Endothelial cell of umbilical vein (primary cell): ENCODE measurements around the gene TNPO2. TPM values are rescaled to one million over a fixed set of nuclear protein-coding genes. Genes with fewer than 3 reads are reported as not detected.

Source experiments
- BruUV-seq: library from RNA; stranded (reverse); fragments of 400-500 nt; replicated peaks from 2 replicates; lab custom pipeline; 2021; lab: Mats Ljungman, UMichigan
- CTCF ChIA-PET: fragments of 300-600, 350-600 bp; sonication (Branson Sonifier 250); formaldehyde crosslinking; loops from one replicate; lab custom pipeline; 2021; ENCODE audit warnings: antibody characterized with exemption, inconsistent platforms; lab: Charles Lee
- POLR2A ChIA-PET: fragments of 300-600, 350-600 bp; sonication (Branson Sonifier 250); formaldehyde crosslinking; loops from one replicate; lab custom pipeline; 2021; ENCODE audit warnings: antibody characterized with exemption, inconsistent platforms; lab: Charles Lee
- DNase-seq: peaks from one replicate; pipeline ENCODE4 v3.0.0-alpha.2; 2011; ENCODE audit warnings: low read depth, low spot score
- FAIRE-seq: peaks from 2 replicates; lab custom pipeline; 2011; peaks lifted over from hg19 to GRCh38; lab: Jason Lieb, UNC
- H2AFZ ChIP-seq: 2 replicates; pipeline ENCODE4 v1.6.0; 2012; ENCODE audit warnings: low read depth, low read length, control low read depth, inconsistent platforms
- H3K27ac ChIP-seq: 2 replicates; pipeline ENCODE4 v1.5.1; 2011; ENCODE audit warnings: low read depth, mild to moderate bottlenecking, control low read depth, low read length, moderate library complexity; ENCODE audit not compliant: insufficient read depth
- H3K27me3 ChIP-seq, 2 experiments: 2 replicates each; pipeline versions ENCODE4 v1.6.0 to v1.6.1; 2011; ENCODE audit warnings: low read length in 2 of 2, mixed read lengths in 1 of 2; ENCODE audit not compliant: control insufficient read depth in 2 of 2, insufficient read depth in 2 of 2
- H3K36me3 ChIP-seq, 2 experiments: 2 replicates in 1 of 2; 3 replicates in 1 of 2; pipeline ENCODE4 v1.5.1; 2011; ENCODE audit warnings: low read length in 2 of 2, mild to moderate bottlenecking in 1 of 2, moderate library complexity in 1 of 2; ENCODE audit not compliant: control insufficient read depth in 2 of 2, insufficient read depth in 2 of 2; ENCODE audit errors: extremely low read depth in 1 of 2
- H3K4me1 ChIP-seq: 3 replicates; pipeline ENCODE4 v1.5.1; 2011; ENCODE audit warnings: mild to moderate bottlenecking, low read length; ENCODE audit not compliant: control insufficient read depth, insufficient read depth; ENCODE audit errors: extremely low read depth
- H3K4me2 ChIP-seq: 2 replicates; pipeline ENCODE4 v1.6.1; 2011; ENCODE audit warnings: low read length, control low read depth, mixed read lengths; ENCODE audit not compliant: insufficient read depth
- H3K4me3 ChIP-seq, 3 experiments: fragments of 200-600 bp in 1 of 3; sonication (generic), shearing (Covaris generic) in 1 of 3; replicated peaks in 1 of 3; 2 replicates each; pipeline ENCODE4 v1.5.1; 2011 to 2016; ENCODE audit warnings: control low read depth in 3 of 3, low read length in 3 of 3, mild to moderate bottlenecking in 2 of 3, inconsistent platforms in 1 of 3, low read depth in 1 of 3, moderate library complexity in 1 of 3; ENCODE audit not compliant: insufficient read depth in 1 of 3
- H3K79me2 ChIP-seq: 2 replicates; pipeline ENCODE4 v1.6.0; 2012; ENCODE audit warnings: low read length, inconsistent platforms; ENCODE audit not compliant: control insufficient read depth, insufficient read depth
- H3K9ac ChIP-seq: replicated peaks from 2 replicates; pipeline ENCODE3; 2011; ENCODE audit warnings: low read length, control low read depth; ENCODE audit not compliant: insufficient read depth; ENCODE audit errors: extremely low read depth
- H3K9me1 ChIP-seq: replicated peaks from 3 replicates; pipeline ENCODE4 v1.6.0; 2011; ENCODE audit warnings: mild to moderate bottlenecking, low read length; ENCODE audit not compliant: control insufficient read depth, insufficient read depth; ENCODE audit errors: extremely low read depth
- H3K9me3 ChIP-seq: replicated peaks from 2 replicates; pipeline ENCODE4 v1.5.1; 2012; ENCODE audit warnings: low read length, inconsistent platforms; ENCODE audit not compliant: control insufficient read depth, insufficient read depth
- H4K20me1 ChIP-seq: replicated peaks from 2 replicates; pipeline ENCODE3; 2011; ENCODE audit warnings: mild to moderate bottlenecking, low read length; ENCODE audit not compliant: control insufficient read depth, insufficient read depth; ENCODE audit errors: extremely low read depth
- CTCF ChIP-seq, 2 donors: IDR thresholded peaks; 1 replicate in 1 of 2; 2 replicates in 1 of 2; pipeline ENCODE4 v1.5.1; 2011; ENCODE audit warnings: low read length in 2 of 2, mild to moderate bottlenecking in 2 of 2, moderate library complexity in 2 of 2, control low read depth in 1 of 2, inconsistent platforms in 1 of 2, low read depth in 1 of 2; ENCODE audit not compliant: insufficient read depth in 1 of 2; ENCODE audit errors: extremely low read depth in 1 of 2
- EZH2 ChIP-seq: IDR thresholded peaks from 2 replicates; pipeline ENCODE4 v1.6.1; 2012; ENCODE audit warnings: borderline replicate concordance, low read depth, mild to moderate bottlenecking, moderate library complexity, low read length, inconsistent platforms; ENCODE audit not compliant: severe bottlenecking
- FOS ChIP-seq: IDR thresholded peaks from 2 replicates; pipeline ENCODE4 v1.6.1; 2011; ENCODE audit warnings: mild to moderate bottlenecking, low read length, moderate library complexity, borderline replicate concordance; ENCODE audit not compliant: insufficient read depth
- GATA2 ChIP-seq: IDR thresholded peaks from 2 replicates; pipeline ENCODE4 v1.7.0; 2011; ENCODE audit warnings: low read depth, mild to moderate bottlenecking, moderate library complexity, mixed read lengths, low read length; ENCODE audit not compliant: insufficient read length, insufficient read depth
- JUN ChIP-seq: IDR thresholded peaks from 2 replicates; pipeline ENCODE4 v1.6.1; 2011; ENCODE audit warnings: borderline replicate concordance, low read depth; ENCODE audit not compliant: insufficient read length, insufficient read depth
- MAX ChIP-seq: IDR thresholded peaks from 2 replicates; pipeline ENCODE4 v1.6.1; 2011; ENCODE audit not compliant: insufficient read depth, insufficient read length
- MYC ChIP-seq: IDR thresholded peaks from one replicate; pipeline ENCODE4 v1.6.1; 2011; ENCODE audit warnings: mild to moderate bottlenecking, low read depth, low read length
- POLR2A ChIP-seq: IDR thresholded peaks from 2 replicates; pipeline ENCODE4 v1.6.1; 2012; ENCODE audit warnings: low read depth, mild to moderate bottlenecking, control low read depth, low read length
- POLR2AphosphoS5 ChIP-seq: IDR thresholded peaks from 2 replicates; pipeline ENCODE4 v1.6.1; 2012; ENCODE audit warnings: low read depth, mild to moderate bottlenecking, control low read depth, low read length, moderate library complexity; ENCODE audit not compliant: insufficient read depth
- dilution Hi-C: fragments of 300-500 bp; cut with MboI; formaldehyde crosslinking; loops from one replicate; pipeline ENCODE4 v1.15.0; 2019; ENCODE audit warnings: low sequenced_read_pairs; ENCODE audit not compliant: extremely low pct_ligation_motif_present
- intact Hi-C: fragments of 100-400 bp; cut with micrococcal nuclease; formaldehyde crosslinking; loops from one replicate; pipeline ENCODE4 v1.10.0; 2022
- polyA plus RNA-seq, 4 experiments: library from polyadenylated mRNA; depleted of rRNA in 3 of 4; stranded (reverse) in 3 of 4; unstranded in 1 of 4; fragments of >200 nt; gene quantifications; 2 replicates each; pipeline versions ENCODE4 v1.2.1 to v1.2.3, GENCODE V29; 2011 to 2012; ENCODE audit warnings: missing spikeins in 1 of 4
- total RNA-seq: library from RNA; stranded (reverse); gene quantifications from 2 replicates; pipeline ENCODE4 v1.2.3, GENCODE V29; 2021

Gene TNPO2
- total and polyA plus RNA-seq, 2 donors (not counting 3 experiments of a cell fraction or from before 2014, with no cell fraction given), result 94.5 to 98.8 TPM

- dilution Hi-C loops (no loop called here), intact Hi-C loops (no loop called here)
- Histone ChIP-seq H3K27ac (no peak overlapping the region), H2AFZ (no peak overlapping the region), H3K27me3 (no peaks in the 10 kb centered on the region), H3K79me2 (no peaks in the 10 kb centered on the region), H3K4me2 (no peak overlapping the region), H3K9ac (no peak overlapping the region), H3K4me3 (no peak overlapping the region), H3K9me3 (no peaks in the 10 kb centered on the region), H3K36me3 (no peaks in the 10 kb centered on the region), H4K20me1 (no peaks in the 10 kb centered on the region), H3K9me1 (no peaks in the 10 kb centered on the region), H3K4me1 (peaks cover 6% of the 10 kb centered on the region)
- no TSS peak for BruUV-seq
- POLR2A ChIA-PET, result interaction anchor here (1.0 kb wide), 1 partner anchor 21 kb away, joined by 3 read pairs; no protein-coding TSS in a partner anchor
- CTCF ChIA-PET, result interaction anchor here (1.8 to 10.3 kb wide), 4 partner anchors 11 to 75 kb away, joined by 8 to 387 read pairs (median 86); partner anchors contain the start of genes JUNB, PRDX2 and THSD8
- DNase-seq (no peak), FAIRE-seq (no peak)
- TF ChIP-seq JUN (no peak), MYC (no peak), CTCF (IDR thresholded peaks at IDR 0.05; ENCODE audit: extremely low read depth in 1 of 2, insufficient read depth in 1 of 2, low read depth in 1 of 2, low read length in 2 of 2) (no peak), POLR2AphosphoS5 (no peak), MAX (no peak), EZH2 (no peak), GATA2 (no peak), FOS (no peak), POLR2A (no peak)
Observed at GRCh38 chr19:12772323-12772722, 48.6 kb upstream of the TNPO2 start.
